C4-2B (cell line): ENCODE data around the gene WSB1.

Experiments
- H3K27ac ChIP-seq: fragments of 450-650 bp; 2 replicates; pipeline ENCODE4 v1.5.1; 2017
- CTCF ChIP-seq: fragments of 450-650 bp; conservative IDR thresholded peaks from 2 replicates; pipeline ENCODE4 v1.5.1; 2017; ENCODE audit warnings: mild to moderate bottlenecking
- ZFX ChIP-seq: fragments of 450-650 bp; IDR thresholded peaks from 2 replicates; pipeline ENCODE4 v1.6.1; 2017

WSB1 gene

GRCh38 chr17:27283060-27283459 is 10.9 kb upstream of the WSB1 start:
- no peak overlapping the region for H3K27ac ChIP-seq
- TF ChIP-seq ZFX (no peak), CTCF (no peak)

GRCh38 chr17:27283751-27284150 is 10.2 kb upstream of the WSB1 start:
- no peak overlapping the region for H3K27ac ChIP-seq
- no peak for TF ChIP-seq ZFX
- TF ChIP-seq CTCF, result no peak

GRCh38 chr17:27284811-27285415 is 9.0 kb upstream of the WSB1 start:
- TF ChIP-seq CTCF (no peak), ZFX (no peak)
- H3K27ac ChIP-seq, result no peak overlapping the region

GRCh38 chr17:27285516-27285915 is 8.4 kb upstream of the WSB1 start:
- H3K27ac ChIP-seq, result no peak overlapping the region
- TF ChIP-seq ZFX (no peak), CTCF (no peak)

- TF ChIP-seq ZFX (no peak), CTCF (no peak)
- no peak overlapping the region for H3K27ac ChIP-seq
Observed at GRCh38 chr17:27288183-27288582, 5.7 kb upstream of the WSB1 start.

- H3K27ac ChIP-seq, result no peak overlapping the region
- no peak for TF ChIP-seq CTCF
Observed at GRCh38 chr17:27289856-27290255, 4.1 kb upstream of the WSB1 start.

- TF ChIP-seq CTCF (no peak), ZFX (no peak)
- no peak overlapping the region for H3K27ac ChIP-seq
Observed at GRCh38 chr17:27290916-27291598, 2.9 kb upstream of the WSB1 start.
